SK-N-SH (cell line): ENCODE data around the gene HLA-DQB2. TPM values are rescaled to one million over a fixed set of nuclear protein-coding genes. Genes with fewer than 3 reads are reported as not detected.

Experiments used
- CTCF ChIA-PET: fragments of 300-600, 350-600 bp; formaldehyde crosslinking; extraction: SDS; loops from one replicate; lab custom pipeline; 2021; lab: Yijun Ruan, JAX
- POLR2A ChIA-PET: fragments of 350-600 bp; sonication (Branson Sonifier 250); formaldehyde crosslinking; extraction: SDS; loops from one replicate; lab custom pipeline; 2020; ENCODE audit warnings: antibody characterized with exemption, inconsistent platforms; lab: Yijun Ruan, JAX
- DNase-seq: peaks from one replicate; pipeline ENCODE4 v3.0.0; 2012
- H2AFZ ChIP-seq: fragments of 200-600 bp; sonication (generic); 2 replicates; pipeline ENCODE4 v1.8.1; 2016; ENCODE audit warnings: antibody characterized with exemption, mild to moderate bottlenecking, low read depth
- H3F3A ChIP-seq: fragments of 200-600 bp; sonication (generic); replicated peaks from 2 replicates; pipeline ENCODE3; 2016; ENCODE audit warnings: antibody characterized with exemption, mild to moderate bottlenecking; ENCODE audit not compliant: insufficient read depth
- H3K27ac ChIP-seq, 2 experiments: fragments of 200-500 bp in 1 of 2; fragments of 200-600 bp in 1 of 2; sonication (Bioruptor generic) in 1 of 2; sonication (generic), shearing (Covaris generic) in 1 of 2; 2 replicates each; pipeline versions ENCODE4 v1.5.1 to v1.6.1; 2014 to 2016; ENCODE audit warnings: low read depth in 2 of 2, inconsistent platforms in 1 of 2, low read length in 1 of 2, mild to moderate bottlenecking in 1 of 2, mixed read lengths in 1 of 2
- H3K27me3 ChIP-seq: fragments of 200-600 bp; sonication (generic), shearing (Covaris generic); 2 replicates; pipeline ENCODE4 v1.6.1; 2016; ENCODE audit warnings: mixed run types; ENCODE audit not compliant: insufficient read depth
- H3K36me3 ChIP-seq, 2 experiments: fragments of 200-500 bp in 1 of 2; fragments of 200-600 bp in 1 of 2; sonication (Bioruptor generic) in 1 of 2; sonication (generic) in 1 of 2; replicated peaks in 1 of 2; 2 replicates each; pipeline versions ENCODE3 to v1.5.1; 2014 to 2016; ENCODE audit warnings: low read length in 1 of 2, mild to moderate bottlenecking in 1 of 2; ENCODE audit not compliant: insufficient read depth in 2 of 2, control insufficient read depth in 1 of 2
- H3K4me1 ChIP-seq, 2 experiments: fragments of 200-500 bp in 1 of 2; fragments of 200-600 bp in 1 of 2; sonication (Bioruptor generic) in 1 of 2; sonication (generic), shearing (Covaris generic) in 1 of 2; 2 replicates each; pipeline versions ENCODE4 v1.5.1 to v1.6.1; 2014 to 2016; ENCODE audit warnings: low read depth in 1 of 2, low read length in 1 of 2, mixed run types in 1 of 2; ENCODE audit not compliant: insufficient read depth in 2 of 2, control insufficient read depth in 1 of 2
- H3K4me2 ChIP-seq: fragments of 200-600 bp; sonication (generic), shearing (Covaris generic); 2 replicates; pipeline ENCODE4 v1.6.1; 2017; ENCODE audit warnings: mixed run types
- H3K4me3 ChIP-seq, 2 experiments: fragments of 200-500 bp in 1 of 2; fragments of 200-600 bp in 1 of 2; sonication (Bioruptor generic) in 1 of 2; sonication (generic), shearing (Covaris generic) in 1 of 2; 2 replicates each; pipeline versions ENCODE4 v1.5.1 to v1.8.1; 2014 to 2016; ENCODE audit warnings: low read depth in 2 of 2, inconsistent platforms in 1 of 2, low read length in 1 of 2, mild to moderate bottlenecking in 1 of 2, mixed read lengths in 1 of 2, moderate library complexity in 1 of 2
- H3K79me2 ChIP-seq: fragments of 200-600 bp; sonication (generic); 2 replicates; pipeline ENCODE4 v1.8.1; 2017; ENCODE audit warnings: mild to moderate bottlenecking; ENCODE audit not compliant: insufficient read depth
- H3K9ac ChIP-seq: fragments of 200-600 bp; sonication (generic); 2 replicates; pipeline ENCODE4 v1.6.1; 2017; ENCODE audit warnings: mixed run types
- H3K9me2 ChIP-seq: fragments of 200-600 bp; sonication (generic); 2 replicates; pipeline ENCODE4 v1.6.1; 2017; ENCODE audit warnings: mixed run types
- H3K9me3 ChIP-seq: fragments of 200-600 bp; sonication (generic); 2 replicates; pipeline ENCODE4 v1.6.1; 2017; ENCODE audit warnings: mixed run types, mild to moderate bottlenecking, moderate library complexity
- H4K20me1 ChIP-seq: fragments of 200-600 bp; sonication (generic); 2 replicates; pipeline ENCODE4 v1.6.1; 2017; ENCODE audit warnings: mild to moderate bottlenecking, mixed run types; ENCODE audit not compliant: insufficient read depth
- CTCF ChIP-seq: fragments of 200-600 bp; sonication (generic); IDR thresholded peaks from 2 replicates; pipeline ENCODE4 v1.6.1; 2017; ENCODE audit warnings: antibody characterized with exemption, mild to moderate bottlenecking, moderate library complexity
- EP300 ChIP-seq, 2 experiments: IDR thresholded peaks; 2 replicates each; pipeline versions ENCODE4 v1.4.0 to v1.6.1; 2012; ENCODE audit warnings: borderline replicate concordance in 1 of 2, low read depth in 1 of 2, low read length in 1 of 2
- EZH2phosphoT487 ChIP-seq: fragments of 200-600 bp; sonication (generic); IDR thresholded peaks from 2 replicates; pipeline ENCODE4 v1.6.1; 2017; ENCODE audit warnings: low read depth, mixed run types, mild to moderate bottlenecking, antibody characterized with exemption, moderate library complexity, borderline replicate concordance
- FOSL2 ChIP-seq: IDR thresholded peaks from 2 replicates; pipeline ENCODE4 v1.4.0; 2012; ENCODE audit warnings: low read depth, mild to moderate bottlenecking, moderate library complexity, borderline replicate concordance
- FOXM1 ChIP-seq: IDR thresholded peaks from 2 replicates; pipeline ENCODE4 v1.4.0; 2012; ENCODE audit warnings: low read depth, mild to moderate bottlenecking
- GABPA ChIP-seq: IDR thresholded peaks from 2 replicates; pipeline ENCODE4 v1.4.0; 2012; ENCODE audit warnings: low read depth, mild to moderate bottlenecking
- IRF3 ChIP-seq: fragments of 150-350 bp; IDR thresholded peaks from 2 replicates; pipeline ENCODE4 v1.6.1; 2016; ENCODE audit warnings: mild to moderate bottlenecking, low read depth, low read length
- JUND ChIP-seq: IDR thresholded peaks from 2 replicates; pipeline ENCODE4 v1.4.0; 2012
- MXI1 ChIP-seq: IDR thresholded peaks from 2 replicates; pipeline ENCODE4 v1.6.1; 2012; ENCODE audit warnings: mild to moderate bottlenecking, low read depth, low read length, improper control_type of control experiment
- NFIC ChIP-seq: IDR thresholded peaks from 2 replicates; pipeline ENCODE4 v1.4.0; 2012; ENCODE audit warnings: borderline replicate concordance
- NRF1 ChIP-seq: IDR thresholded peaks from 2 replicates; pipeline ENCODE4 v1.6.1; 2012; ENCODE audit warnings: low read depth, mild to moderate bottlenecking, low read length
- PBX3 ChIP-seq: IDR thresholded peaks from 2 replicates; pipeline ENCODE4; 2012
- RAD21 ChIP-seq: IDR thresholded peaks from 2 replicates; pipeline ENCODE4 v1.6.1; 2012; ENCODE audit warnings: mild to moderate bottlenecking, low read length
- RCOR1 ChIP-seq: fragments of 150-350 bp; IDR thresholded peaks from 2 replicates; pipeline ENCODE4 v1.6.1; 2017; ENCODE audit warnings: antibody characterized with exemption, low read length
- REST ChIP-seq: IDR thresholded peaks from 2 replicates; pipeline ENCODE4 v1.6.1; 2012; ENCODE audit warnings: mild to moderate bottlenecking, low read depth, low read length, moderate library complexity
- RFX5 ChIP-seq: IDR thresholded peaks from 2 replicates; pipeline ENCODE4 v1.6.1; 2012; ENCODE audit warnings: mild to moderate bottlenecking, improper control_type of control experiment, low read length
- TCF12 ChIP-seq: IDR thresholded peaks from 2 replicates; pipeline ENCODE4 v1.4.0; 2012
- TEAD4 ChIP-seq: IDR thresholded peaks from 2 replicates; pipeline ENCODE4 v1.4.0; 2012; ENCODE audit warnings: mild to moderate bottlenecking, borderline replicate concordance; ENCODE audit not compliant: insufficient read depth
- USF1 ChIP-seq: IDR thresholded peaks from 2 replicates; pipeline ENCODE4 v1.4.0; 2012; ENCODE audit warnings: low read depth, borderline replicate concordance
- ZBTB33 ChIP-seq: IDR thresholded peaks from 2 replicates; pipeline ENCODE4 v1.4.0; 2012; ENCODE audit warnings: low read depth, borderline replicate concordance
- WGBS: methylation state at CpG from one replicate; pipeline ENCODE4 v1.1.6; 2017; ENCODE audit warnings: low lambda C conversion rate; 5-methylcytosine and 5-hydroxymethylcytosine counted together
- polyA plus RNA-seq, 3 experiments: library from polyadenylated mRNA; depleted of rRNA; stranded (reverse); fragments of >200 nt; gene quantifications; 2 replicates each; pipeline ENCODE4 v1.2.3, GENCODE V29; 2012

The HLA-DQB2 gene
- polyA plus RNA-seq, 1 of the 3 experiments (the other 2 are of a cell fraction) = not detected

DNA sequence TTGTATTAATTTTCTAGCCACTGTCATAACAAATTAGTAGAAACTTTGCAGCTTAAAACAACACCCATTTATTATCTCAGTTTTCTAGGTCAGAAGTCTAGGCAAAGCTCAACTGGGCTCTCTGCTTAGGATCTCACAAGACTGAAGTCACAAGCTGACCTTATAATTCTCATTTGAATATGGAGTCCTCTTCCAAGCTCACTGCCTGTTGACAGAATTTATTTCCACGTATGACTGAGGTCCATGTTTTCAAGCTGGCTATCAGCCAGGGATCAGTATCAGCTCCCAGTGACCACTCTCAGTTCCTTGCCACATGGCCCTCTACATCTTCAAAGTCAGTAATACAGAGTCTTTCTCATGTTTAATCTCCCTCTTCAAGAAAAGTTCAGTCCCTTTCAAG lies 11.7 kb upstream of the HLA-DQB2 start:
- no peak overlapping the region for H2AFZ ChIP-seq
- no peaks in the 10 kb centered on the region for H3K79me2 ChIP-seq
- ChIA-PET CTCF (no interaction called here), POLR2A (no interaction called here)
- no peak overlapping the region for H3K4me2 ChIP-seq
- no peaks in the 10 kb centered on the region for H3F3A ChIP-seq
- TF ChIP-seq REST (no peak), ZBTB33 (no peak), FOSL2 (no peak), RCOR1 (no peak), PBX3 (no peak), USF1 (no peak), CTCF (no peak), RAD21 (no peak), TEAD4 (no peak), TCF12 (no peak), IRF3 (no peak), JUND (no peak), GABPA (no peak), MXI1 (no peak), RFX5 (no peak), EZH2phosphoT487 (no peak), NFIC (no peak), FOXM1 (no peak), NRF1 (no peak), EP300 (IDR thresholded peaks at IDR 0.05; ENCODE audit: borderline replicate concordance in 1 of 2, low read depth in 1 of 2, low read length in 1 of 2) (no peak)
- no peaks in the 10 kb centered on the region for H4K20me1 ChIP-seq
- no peak overlapping the region for H3K4me3 ChIP-seq
- no peaks in the 10 kb centered on the region for H3K36me3 ChIP-seq
- H3K9me3 ChIP-seq = no peaks in the 10 kb centered on the region
- H3K27me3 ChIP-seq = peaks cover 13% of the 10 kb centered on the region
- no peak overlapping the region for H3K27ac ChIP-seq
- no peaks in the 10 kb centered on the region for H3K4me1 ChIP-seq
- 0% methylated on average over 1 of the region's 1 CpG for WGBS
- H3K9ac ChIP-seq = no peak overlapping the region
- no peak for DNase-seq
- H3K9me2 ChIP-seq = no peaks in the 10 kb centered on the region
